GM08714 (cell line): ENCODE results near the gene GRIA2.

Experiments
- H3K4me3 ChIP-seq: fragments of 200-500 bp; sonication (Bioruptor generic); 2 replicates; pipeline ENCODE4 v1.5.1; 2014; ENCODE audit warnings: mild to moderate bottlenecking, low read length, inconsistent platforms
- ZNF274 ChIP-seq: IDR thresholded peaks from 2 replicates; pipeline ENCODE4 v1.6.1; 2012; ENCODE audit warnings: mild to moderate bottlenecking, low read depth, low read length

Gene GRIA2

DNA sequence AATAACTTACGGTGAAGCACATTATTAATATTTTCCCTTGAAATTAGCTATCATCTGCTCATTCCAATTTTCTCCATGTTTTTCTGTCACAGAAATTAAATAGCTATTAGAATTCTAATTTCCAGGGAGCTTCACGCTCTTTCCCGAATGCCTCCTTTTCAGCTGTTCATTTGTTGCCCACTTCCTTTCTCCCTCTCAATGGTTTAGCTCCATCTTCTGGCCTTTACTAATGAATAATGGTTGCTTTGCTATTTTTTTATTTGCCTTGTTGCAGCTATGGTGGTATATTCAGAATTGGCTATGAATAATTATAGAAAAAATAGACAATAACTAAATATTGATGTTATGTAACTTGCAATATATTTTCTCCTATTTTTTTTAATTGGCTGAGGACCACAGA lies 70.5 kb downstream of the GRIA2 start:
- H3K4me3 ChIP-seq, result no peak overlapping the region
- no peak for TF ChIP-seq ZNF274

- TF ChIP-seq ZNF274, result no peak
- no peak overlapping the region for H3K4me3 ChIP-seq
These were observed 73.1 kb downstream of the GRIA2 start for GRCh38 chr4:157293673-157294072.

GRCh38 chr4:157294575-157294974 lies 74.0 kb downstream of the GRIA2 start:
- no peak for TF ChIP-seq ZNF274
- no peak overlapping the region for H3K4me3 ChIP-seq

DNA sequence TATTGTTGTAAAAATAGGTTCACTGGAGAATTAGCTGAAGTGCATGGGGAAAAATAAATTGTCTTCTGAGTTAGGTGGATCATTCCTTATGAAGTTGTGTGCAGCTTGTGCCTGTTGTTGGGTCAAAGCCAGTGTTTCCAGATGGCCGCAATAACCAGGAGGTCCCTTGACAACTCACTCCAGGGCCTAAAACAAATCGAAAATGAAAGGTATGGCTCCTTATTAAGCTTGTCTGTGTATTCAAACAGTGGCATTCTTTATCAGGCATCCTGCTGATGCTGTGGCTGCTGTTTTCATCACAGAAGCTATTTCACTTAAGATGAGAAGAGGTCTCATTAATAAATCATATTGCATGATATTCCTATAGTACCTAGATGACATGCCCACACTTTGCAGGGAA lies 80.2 kb downstream of the GRIA2 start:
- H3K4me3 ChIP-seq, result no peak overlapping the region
- TF ChIP-seq ZNF274, result no peak

- no peak for TF ChIP-seq ZNF274
- H3K4me3 ChIP-seq, result no peak overlapping the region
These were observed 83.0 kb downstream of the GRIA2 start for GRCh38 chr4:157303471-157303960.

- H3K4me3 ChIP-seq, result no peak overlapping the region
- TF ChIP-seq ZNF274, result no peak
These were observed 84.2 kb downstream of the GRIA2 start for GRCh38 chr4:157304769-157305168.

DNA sequence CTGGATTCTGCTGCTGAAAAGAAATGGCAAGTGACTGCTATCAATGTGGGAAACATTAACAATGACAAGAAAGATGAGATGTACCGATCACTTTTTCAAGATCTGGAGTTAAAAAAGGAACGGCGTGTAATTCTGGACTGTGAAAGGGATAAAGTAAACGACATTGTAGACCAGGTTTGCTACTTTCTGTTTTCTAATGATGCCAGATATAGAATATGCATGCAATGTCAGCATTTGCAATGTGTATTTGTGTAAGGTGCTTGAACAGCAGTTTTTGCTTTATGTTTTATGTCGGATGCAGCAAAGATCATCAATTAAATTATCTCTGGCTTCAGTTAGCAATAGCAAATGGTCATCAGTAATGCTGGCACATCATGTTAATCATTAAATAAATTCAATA lies 92.2 kb downstream of the GRIA2 start:
- H3K4me3 ChIP-seq, result no peak overlapping the region
- TF ChIP-seq ZNF274, result no peak

DNA sequence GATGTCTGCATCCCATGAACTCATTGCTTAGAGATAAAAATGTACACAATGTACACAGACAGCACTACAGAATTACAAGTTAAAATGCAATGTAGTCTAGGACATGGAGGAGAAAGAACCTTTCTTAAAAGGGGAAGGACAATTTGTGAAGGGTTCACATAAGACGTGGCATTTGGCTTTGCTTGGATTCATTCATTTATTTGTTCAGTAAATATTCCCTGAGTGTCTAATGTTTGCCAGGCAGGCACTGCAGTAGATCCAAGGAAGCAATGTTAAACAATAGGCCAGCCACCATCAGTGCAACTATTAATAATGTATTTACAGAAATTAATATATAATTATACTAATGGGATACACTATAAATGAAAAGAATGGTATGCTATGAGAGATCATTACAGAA lies 94.4 kb downstream of the GRIA2 start:
- no peak for TF ChIP-seq ZNF274
- no peak overlapping the region for H3K4me3 ChIP-seq

DNA sequence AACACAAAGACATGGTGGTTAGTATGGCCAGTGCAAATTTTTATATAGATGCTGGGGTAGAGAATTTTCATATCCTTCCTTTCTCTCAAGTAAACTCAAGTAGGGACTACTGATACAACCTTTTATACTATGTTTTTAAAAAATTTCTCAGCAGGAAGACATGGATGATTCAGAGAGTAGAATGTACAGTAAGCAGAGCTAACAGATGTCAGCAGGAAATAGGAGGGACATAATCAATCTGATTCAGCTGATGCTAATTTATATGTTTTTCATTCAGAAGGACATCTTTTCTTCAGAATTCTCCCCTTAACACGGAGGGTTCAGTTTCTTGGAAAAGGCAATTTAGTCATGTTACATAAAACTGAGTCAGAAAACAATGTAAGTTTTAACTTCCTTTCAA lies 95.4 kb downstream of the GRIA2 start:
- no peak for TF ChIP-seq ZNF274
- H3K4me3 ChIP-seq, result no peak overlapping the region

- no peak for TF ChIP-seq ZNF274
These were observed 99.6 kb downstream of the GRIA2 start for GRCh38 chr4:157320092-157320491.

GRCh38 chr4:157327666-157328065 lies 107.1 kb downstream of the GRIA2 start:
- no peak overlapping the region for H3K4me3 ChIP-seq
- no peak for TF ChIP-seq ZNF274

More at GRCh38 chr4:157320092-157320491, 99.6 kb downstream of the GRIA2 start:
- no peak overlapping the region for H3K4me3 ChIP-seq

GRCh38 chr4:157357887-157358286 lies 137.4 kb downstream of the GRIA2 start:
- TF ChIP-seq ZNF274, result no peak
- H3K4me3 ChIP-seq, result no peak overlapping the region

GRCh38 chr4:157358439-157358838 lies 137.9 kb downstream of the GRIA2 start:
- H3K4me3 ChIP-seq, result no peak overlapping the region
- TF ChIP-seq ZNF274, result no peak

- no peak overlapping the region for H3K4me3 ChIP-seq
- no peak for TF ChIP-seq ZNF274
These were observed 138.3 kb downstream of the GRIA2 start for GRCh38 chr4:157358851-157359250.

DNA sequence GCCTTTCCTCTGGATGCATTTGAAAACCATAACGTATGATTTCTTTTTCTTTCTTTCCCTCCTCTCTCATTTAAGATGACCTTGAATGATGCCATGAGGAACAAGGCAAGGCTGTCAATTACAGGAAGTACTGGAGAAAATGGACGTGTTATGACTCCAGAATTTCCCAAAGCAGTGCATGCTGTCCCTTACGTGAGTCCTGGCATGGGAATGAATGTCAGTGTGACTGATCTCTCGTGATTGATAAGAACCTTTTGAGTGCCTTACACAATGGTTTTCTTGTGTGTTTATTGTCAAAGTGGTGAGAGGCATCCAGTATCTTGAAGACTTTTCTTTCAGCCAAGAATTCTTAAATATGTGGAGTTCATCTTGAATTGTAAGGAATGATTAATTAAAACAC lies 142.8 kb downstream of the GRIA2 start:
- TF ChIP-seq ZNF274, result no peak
- no peak overlapping the region for H3K4me3 ChIP-seq

DNA sequence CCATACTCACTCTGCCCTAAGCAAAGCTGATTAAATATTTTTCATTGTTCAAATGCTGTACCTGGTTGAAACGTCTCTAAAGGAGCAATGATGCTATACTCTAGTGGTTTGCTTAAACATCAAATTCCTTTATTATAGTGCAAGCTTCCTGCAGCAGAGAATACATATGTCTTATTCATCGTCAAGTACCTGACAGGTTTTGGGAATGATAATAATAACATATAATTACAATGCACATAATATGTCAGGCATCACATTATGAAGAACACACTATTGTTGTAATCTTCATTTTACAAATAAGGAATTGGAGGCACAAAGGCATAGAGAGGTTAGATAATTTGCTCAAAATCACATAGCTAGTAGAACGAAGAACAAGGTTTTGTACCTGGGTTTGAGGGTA lies 151.6 kb downstream of the GRIA2 start:
- no peak overlapping the region for H3K4me3 ChIP-seq

More for the DNA sequence above, 151.6 kb downstream of the GRIA2 start:
- no peak for TF ChIP-seq ZNF274
